ENCODE data around the gene RBFOX2.
"Not testable (repeated sequence)": the region's sequence is repeated elsewhere in the genome, so short reads cannot be mapped to it uniquely, and the experiment has no call there.

DNA sequence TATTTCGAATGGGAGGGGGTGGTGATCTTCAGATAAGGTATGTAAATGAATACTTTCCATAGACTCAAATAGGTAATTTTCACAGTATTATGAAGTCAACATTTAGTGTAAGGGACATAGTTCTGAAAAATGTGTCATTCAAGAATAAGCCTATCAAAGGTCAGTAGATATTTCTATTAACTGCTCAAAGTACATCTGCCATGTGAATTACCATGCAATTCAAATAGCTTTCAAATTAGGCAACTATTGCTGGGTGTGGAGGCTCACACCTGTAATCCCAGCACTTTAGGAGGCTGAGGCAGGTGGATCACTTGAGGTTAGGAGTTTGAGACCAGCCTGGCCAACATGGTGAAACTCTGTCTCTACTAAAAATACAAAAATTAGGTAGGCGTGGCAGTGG, 236.8 kb downstream of the RBFOX2 start:
- TF ChIP-seq EZH2 (IDR thresholded peaks at IDR 0.05); POLR2AphosphoS5 (IDR thresholded peaks at IDR 0.05; ENCODE audit: borderline replicate concordance, low read depth, low read length); FOXP2 (optimal IDR thresholded peaks at IDR 0.05; ENCODE audit: control extremely low read depth, extremely low read length, insufficient read depth): not testable (repeated sequence)

All from SK-N-MC (cell line).